GM21717 (cell line): ENCODE data around the gene ETFDH.
"Not testable (repeated sequence)": the region's sequence is repeated elsewhere in the genome, so short reads cannot be mapped to it uniquely, and the experiment has no call there.

Source experiments
- ATAC-seq: cut with Tn5 transposase; IDR thresholded peaks from one replicate; pipeline ENCODE4 v1.9.1; 2021; ENCODE audit warnings: mild to moderate bottlenecking, moderate library complexity; ENCODE audit not compliant: unreplicated experiment

ETFDH gene

DNA sequence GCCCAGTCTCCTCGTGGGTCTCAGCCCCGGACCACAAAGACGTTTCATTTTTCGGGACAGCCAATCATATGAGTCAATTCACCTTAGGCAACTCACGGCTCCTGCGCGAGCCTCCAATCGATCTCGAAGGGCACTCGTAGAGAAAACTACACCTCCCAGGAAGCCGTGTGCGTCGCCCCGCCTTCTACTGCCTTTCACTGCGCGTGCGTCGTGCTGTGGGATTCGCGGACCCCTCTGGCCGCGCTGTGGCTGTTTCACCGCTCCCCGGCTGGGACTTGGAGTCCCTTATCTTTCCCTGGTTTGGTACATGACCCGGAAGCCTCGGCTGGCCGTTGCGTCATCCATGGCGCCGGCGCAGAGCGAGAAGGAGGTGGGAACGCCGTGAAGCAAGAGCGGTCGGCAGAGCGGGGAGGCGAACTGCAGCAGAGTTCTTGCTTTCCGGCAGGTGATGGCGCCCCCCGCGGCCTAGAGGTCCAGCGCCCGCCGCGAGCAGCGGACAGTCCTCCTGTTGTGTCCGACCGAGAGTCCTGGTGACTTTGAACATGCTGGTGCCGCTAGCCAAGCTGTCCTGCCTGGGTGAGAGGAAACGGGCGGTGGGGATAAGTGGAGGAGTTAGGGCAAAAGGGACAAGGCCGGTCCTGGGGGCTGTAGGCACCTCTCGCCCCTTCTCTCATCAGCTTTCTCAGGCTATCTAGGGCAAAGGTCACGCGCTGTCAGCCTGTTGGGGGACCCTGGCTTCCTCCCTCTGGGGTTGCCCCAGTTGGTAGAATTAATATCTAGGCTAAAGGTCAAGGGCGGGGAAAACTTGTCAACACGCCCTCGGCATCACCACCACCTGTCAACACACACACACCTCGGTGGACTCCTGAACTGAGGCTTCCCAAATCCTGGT is at the start of gene ETFDH:
TSS of gene ETFDH (plus strand) at position 382 of the 892 bp plus-strand sequence. CDS start at position 543, 161 bp downstream.
- ATAC-seq, result peak; percentile 92

GRCh38 chr4:158624889-158625478 is 47.1 kb upstream of the ETFDH start:
- ATAC-seq, result peak; percentile 87

GRCh38 chr4:158625544-158625943 is 46.6 kb upstream of the ETFDH start:
- no peak for ATAC-seq

DNA sequence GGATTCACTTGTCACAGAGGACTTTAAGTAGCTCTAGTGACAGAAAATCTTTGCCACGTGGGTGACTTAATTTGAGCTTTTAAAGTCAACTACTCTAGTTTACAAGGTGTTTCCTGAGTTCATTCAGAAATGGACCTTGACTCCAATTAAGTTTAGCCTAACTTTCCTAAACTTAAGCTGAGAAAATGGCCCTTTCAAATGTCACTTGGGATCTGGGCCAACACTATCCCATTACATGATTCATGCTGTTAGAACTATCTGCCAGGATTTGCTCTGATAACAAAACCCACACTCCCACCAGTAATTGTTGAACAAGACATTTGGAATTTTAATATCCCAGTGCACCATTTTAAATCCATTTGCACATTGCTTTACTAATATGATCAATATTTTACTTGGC is 41.2 kb upstream of the ETFDH start:
- ATAC-seq, result no peak

DNA sequence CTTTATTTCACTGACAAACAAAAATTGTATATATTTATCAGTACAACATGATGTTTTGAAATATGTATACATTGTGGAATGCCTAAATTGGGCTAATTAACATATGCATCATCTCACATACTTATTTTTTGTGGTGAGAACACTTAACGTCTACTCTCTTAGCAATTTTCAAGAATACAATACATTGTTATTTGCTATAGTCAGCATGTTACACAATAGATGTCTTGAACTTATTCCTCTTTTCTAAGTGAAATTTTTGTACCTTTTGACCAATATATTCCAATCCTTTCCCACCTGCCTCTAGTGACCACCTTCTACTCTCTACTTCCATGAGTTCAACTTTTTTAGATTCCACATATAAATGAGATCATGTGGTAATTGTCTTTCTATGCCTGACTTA is 35.5 kb upstream of the ETFDH start:
- ATAC-seq, result no peak

DNA sequence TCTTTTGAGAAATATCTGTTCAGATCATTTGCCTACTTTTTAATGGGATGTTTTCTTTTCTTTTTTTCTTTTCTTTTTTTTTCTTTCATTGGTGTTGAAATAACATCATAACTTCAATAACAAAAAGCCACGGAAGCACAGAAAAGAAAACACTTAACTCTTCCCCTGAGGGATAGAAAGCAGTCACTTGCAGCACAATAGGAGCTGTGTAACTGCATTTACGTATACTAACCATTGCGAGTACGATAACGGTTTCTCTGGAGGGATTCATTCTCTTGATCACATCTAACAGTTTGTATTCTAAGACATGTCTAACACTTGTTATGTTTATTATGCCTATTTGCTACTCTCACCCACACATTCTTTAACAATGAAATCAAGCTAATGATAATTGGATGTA is 27.7 kb upstream of the ETFDH start:
- ATAC-seq, result no peak

DNA sequence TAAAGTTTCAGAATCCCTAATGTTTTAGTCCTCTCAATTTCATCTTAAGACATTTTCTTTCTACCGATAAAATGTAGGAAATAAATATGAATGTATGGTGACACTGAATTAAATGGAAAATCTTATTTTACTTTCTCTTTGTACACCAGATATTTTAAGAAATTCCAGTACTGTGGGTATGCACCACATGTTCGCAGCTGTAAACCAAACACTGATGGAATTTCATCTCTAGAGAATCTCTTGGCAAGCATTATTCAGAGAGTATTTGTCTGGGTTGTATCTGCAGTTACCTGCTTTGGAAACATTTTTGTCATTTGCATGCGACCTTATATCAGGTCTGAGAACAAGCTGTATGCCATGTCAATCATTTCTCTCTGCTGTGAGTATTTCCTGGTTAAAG is 27.3 kb upstream of the ETFDH start:
- ATAC-seq, result no peak

GRCh38 chr4:158649111-158649680 is 22.9 kb upstream of the ETFDH start:
- no peak for ATAC-seq

GRCh38 chr4:158652920-158653319 is 19.2 kb upstream of the ETFDH start:
- no peak for ATAC-seq

GRCh38 chr4:158656439-158656838 is 15.7 kb upstream of the ETFDH start:
- ATAC-seq, result no peak

GRCh38 chr4:158657291-158657690 is 14.8 kb upstream of the ETFDH start:
- ATAC-seq, result no peak

GRCh38 chr4:158663255-158663654 is 8.8 kb upstream of the ETFDH start:
- ATAC-seq, result not testable (repeated sequence)

- not testable (repeated sequence) for ATAC-seq
These were observed 8.1 kb upstream of the ETFDH start for GRCh38 chr4:158663707-158664625.

- no peak for ATAC-seq
These were observed 7.3 kb upstream of the ETFDH start for GRCh38 chr4:158664806-158665205.

DNA sequence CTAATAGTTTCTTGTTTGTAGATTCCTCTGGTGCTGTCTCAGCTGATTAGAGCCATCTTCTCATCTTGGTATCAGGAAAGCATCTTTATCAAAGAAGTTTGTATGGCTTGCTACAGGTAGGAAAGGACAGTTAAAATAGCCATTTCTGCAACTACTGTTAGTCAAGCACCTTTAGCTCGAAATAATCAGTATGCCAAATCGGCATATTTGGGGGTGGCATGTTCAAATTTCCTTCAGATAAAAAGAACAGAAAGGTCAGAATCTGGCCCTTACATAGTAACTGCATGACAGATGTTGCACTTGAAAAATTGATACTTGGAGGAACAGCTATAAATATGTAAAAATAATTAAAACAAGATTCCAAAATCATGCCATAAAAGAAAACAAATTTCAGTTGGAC is 5.2 kb upstream of the ETFDH start:
- ATAC-seq, result no peak

- ATAC-seq, result no peak
These were observed 4.4 kb upstream of the ETFDH start for GRCh38 chr4:158667651-158668198.

DNA sequence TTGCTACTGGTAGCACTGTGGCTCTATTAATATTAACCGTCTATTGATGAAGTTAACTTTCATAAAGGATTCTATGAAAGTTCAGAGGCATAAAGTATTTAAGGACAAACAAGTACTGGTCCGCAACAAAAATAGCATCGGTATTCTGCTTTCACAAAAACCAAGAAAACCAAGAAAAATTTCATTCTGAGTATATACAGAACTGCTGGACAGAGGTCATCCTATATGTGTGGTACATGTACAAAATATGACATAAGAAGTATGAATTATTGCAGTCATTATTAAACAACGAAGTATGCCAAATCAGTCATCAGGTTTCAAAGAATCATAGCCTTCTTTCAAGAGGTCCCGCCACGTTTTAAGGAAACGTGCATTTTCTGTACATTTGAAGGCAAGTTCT is 2.8 kb upstream of the ETFDH start:
- no peak for ATAC-seq

DNA sequence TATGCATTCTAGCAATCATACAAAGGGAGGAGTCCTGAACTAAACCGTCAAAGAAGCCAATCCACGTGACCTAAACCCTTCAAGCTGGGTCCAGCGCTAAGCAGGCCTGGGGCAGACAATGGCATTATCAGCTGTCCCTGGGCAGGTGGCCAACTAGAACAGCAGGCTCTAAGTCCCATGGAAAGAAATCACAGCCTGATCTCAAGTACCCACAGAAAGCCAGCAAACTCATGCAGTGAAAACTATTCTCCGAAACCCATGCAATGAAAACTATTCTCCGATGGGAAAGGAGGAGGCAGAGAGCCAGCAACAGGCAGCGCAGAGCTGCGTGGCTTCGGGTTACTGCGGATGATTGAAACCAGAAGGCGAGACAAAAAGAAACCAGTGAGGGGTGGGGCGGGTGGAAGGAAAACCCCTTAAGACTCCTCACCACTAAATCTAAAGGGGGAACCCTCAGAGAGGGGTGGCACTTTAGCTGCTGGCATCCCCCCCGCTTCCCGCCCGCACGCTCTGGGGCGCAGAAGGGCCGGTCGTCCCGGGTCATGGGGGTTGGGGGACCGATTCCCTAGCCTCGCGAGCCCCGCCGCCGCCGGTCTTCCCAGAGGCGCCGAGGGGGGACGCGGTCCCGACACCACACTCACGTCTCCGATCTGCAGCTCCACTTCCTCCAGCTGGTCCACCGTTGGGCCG is 976 bp upstream of the ETFDH start:
- peak; percentile 35 for ATAC-seq

DNA sequence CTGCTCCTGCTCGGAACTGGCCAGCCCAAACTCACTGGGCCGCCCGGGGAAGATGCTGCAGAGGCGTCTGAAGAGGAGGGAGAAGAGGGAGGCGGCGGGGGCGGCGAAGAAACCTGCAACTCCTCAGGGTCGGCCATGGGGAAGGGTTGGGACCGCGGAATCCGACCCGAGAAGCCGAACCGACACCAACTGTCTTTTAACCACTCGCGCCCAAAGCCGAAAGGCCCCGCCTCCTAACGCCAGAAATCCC is 506 bp upstream of the ETFDH start, which contains the start of gene C4orf46:
TSS of gene C4orf46 (minus strand) at position 223 of the 250 bp plus-strand sequence. CDS start at position 137, 86 bp downstream.
- no peak for ATAC-seq

DNA sequence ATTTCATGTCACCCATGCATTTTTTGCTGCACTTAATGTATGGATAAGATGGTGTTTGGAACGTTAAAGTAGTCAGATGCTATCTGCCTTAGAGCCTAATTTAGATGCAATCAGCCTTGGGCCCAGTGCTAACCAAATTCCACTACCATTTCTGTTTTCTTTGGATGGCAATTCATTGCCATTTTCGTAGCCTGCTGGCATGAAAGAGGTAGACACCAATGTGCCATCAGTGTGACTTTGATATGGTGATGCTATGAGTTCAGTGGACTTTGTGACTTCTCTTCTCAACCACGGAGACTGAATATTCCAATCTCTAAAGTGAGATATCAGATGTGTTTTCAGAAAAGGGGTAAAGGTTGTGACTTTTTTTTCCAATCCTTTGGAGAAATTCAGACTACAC is 1.5 kb downstream of the ETFDH start:
- no peak for ATAC-seq
